HG03378 (cell line): ENCODE results near the gene CLEC16A.

Experiments used
- ATAC-seq: cut with Tn5 transposase; IDR thresholded peaks from one replicate; pipeline ENCODE4 v1.9.1; 2021; ENCODE audit warnings: mild to moderate bottlenecking, moderate library complexity; ENCODE audit not compliant: unreplicated experiment

CLEC16A gene

GRCh38 chr16:11075163-11075562 is 130.8 kb downstream of the CLEC16A start:
- ATAC-seq, result no peak

- ATAC-seq, result peak; percentile 67
Measured at GRCh38 chr16:11076259-11077018, 132.1 kb downstream of the CLEC16A start.

GRCh38 chr16:11078812-11079459 is 134.6 kb downstream of the CLEC16A start:
- no peak for ATAC-seq

GRCh38 chr16:11079652-11080187 is 135.4 kb downstream of the CLEC16A start:
- ATAC-seq, result no peak

- ATAC-seq, result no peak
Measured at GRCh38 chr16:11080327-11080967, 136.1 kb downstream of the CLEC16A start.

- no peak for ATAC-seq
Measured at GRCh38 chr16:11080999-11081630, 136.8 kb downstream of the CLEC16A start.

GRCh38 chr16:11082108-11082859 is 137.9 kb downstream of the CLEC16A start:
- no peak for ATAC-seq

DNA sequence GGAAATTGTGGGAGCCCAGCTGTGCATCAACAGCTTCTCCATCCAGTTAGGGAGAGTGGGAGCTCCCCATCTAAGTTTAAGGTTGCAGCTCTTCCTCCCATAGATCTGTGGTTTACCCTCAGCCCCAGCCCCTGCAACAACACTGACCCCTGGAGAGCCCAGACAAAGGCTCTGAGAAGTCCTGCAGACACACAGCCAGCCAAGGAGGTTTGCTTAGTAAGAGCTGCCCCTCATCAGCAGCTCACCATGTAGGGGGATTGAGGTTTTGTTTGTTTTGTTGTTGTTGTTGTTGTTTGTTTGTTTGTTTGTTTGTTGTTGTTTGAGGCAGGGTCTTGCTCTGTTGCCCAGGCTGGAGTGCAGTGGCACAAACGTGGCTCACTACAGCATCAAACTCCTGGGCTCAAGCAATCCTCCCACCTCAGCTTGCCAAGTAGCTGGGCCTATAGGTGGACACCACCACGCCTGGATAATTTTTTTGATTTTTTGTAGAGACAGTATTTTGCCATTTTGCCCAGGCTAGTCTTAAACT is 138.6 kb downstream of the CLEC16A start:
- ATAC-seq, result no peak

- ATAC-seq, result no peak
Measured at GRCh38 chr16:11084484-11084875, 140.1 kb downstream of the CLEC16A start.

- ATAC-seq, result no peak
Measured at GRCh38 chr16:11084876-11085485, 140.6 kb downstream of the CLEC16A start.

DNA sequence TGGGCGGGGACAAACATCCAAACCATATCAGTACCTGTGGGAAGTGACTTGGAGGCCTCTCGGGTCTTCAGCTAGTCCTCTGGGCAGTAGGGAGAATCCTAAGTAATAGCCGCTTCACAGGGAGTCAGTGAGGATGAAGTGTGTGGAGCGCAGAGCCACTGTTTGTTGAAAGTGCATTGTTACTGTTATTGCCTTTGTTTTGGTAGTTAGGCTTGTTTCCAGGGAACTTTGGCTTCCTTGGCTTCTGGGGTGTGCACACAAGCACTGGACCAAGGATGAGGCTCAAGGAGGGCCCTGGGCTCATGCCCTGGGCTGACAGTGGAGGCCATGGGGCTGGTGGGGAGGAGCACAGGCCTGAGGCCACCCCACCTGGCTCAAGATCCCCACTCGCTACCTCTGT is 141.6 kb downstream of the CLEC16A start:
- no peak for ATAC-seq

GRCh38 chr16:11087691-11088073 is 143.3 kb downstream of the CLEC16A start:
- no peak for ATAC-seq

GRCh38 chr16:11088074-11088730 is 143.8 kb downstream of the CLEC16A start:
- ATAC-seq, result no peak

- ATAC-seq, result no peak
Measured at GRCh38 chr16:11088831-11089230, 144.5 kb downstream of the CLEC16A start.

DNA sequence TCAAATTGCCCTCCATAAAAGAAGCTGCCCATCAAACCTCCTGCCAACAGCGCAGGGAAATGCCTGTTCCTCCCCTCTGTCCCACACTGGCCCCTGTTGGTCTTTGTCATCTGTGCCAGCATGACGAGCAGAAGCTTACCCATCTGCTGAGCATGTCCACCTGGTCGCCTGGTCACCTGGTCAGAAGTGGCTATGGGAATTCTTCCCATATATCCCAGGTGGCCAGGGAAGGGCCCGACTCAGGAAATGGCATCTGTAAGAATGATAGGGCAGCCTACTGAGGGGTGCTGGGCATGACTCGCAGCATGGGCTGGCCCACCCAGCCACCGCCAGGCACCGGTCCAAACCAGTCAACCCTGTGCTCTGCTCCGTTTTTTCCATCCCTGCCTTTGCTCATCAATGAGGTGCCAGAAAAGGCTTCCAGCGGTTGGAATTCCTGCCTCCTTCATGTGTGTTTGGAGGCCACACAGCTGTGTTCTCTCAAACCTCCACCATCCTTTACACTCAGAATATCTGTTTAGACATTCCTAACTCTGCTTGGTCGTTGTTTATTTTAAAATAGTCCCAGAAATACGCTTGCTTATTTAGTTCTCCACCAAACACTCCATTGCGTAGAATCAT is 145.2 kb downstream of the CLEC16A start:
- no peak for ATAC-seq

- ATAC-seq, result no peak
Measured at GRCh38 chr16:11090232-11090631, 145.9 kb downstream of the CLEC16A start.

DNA sequence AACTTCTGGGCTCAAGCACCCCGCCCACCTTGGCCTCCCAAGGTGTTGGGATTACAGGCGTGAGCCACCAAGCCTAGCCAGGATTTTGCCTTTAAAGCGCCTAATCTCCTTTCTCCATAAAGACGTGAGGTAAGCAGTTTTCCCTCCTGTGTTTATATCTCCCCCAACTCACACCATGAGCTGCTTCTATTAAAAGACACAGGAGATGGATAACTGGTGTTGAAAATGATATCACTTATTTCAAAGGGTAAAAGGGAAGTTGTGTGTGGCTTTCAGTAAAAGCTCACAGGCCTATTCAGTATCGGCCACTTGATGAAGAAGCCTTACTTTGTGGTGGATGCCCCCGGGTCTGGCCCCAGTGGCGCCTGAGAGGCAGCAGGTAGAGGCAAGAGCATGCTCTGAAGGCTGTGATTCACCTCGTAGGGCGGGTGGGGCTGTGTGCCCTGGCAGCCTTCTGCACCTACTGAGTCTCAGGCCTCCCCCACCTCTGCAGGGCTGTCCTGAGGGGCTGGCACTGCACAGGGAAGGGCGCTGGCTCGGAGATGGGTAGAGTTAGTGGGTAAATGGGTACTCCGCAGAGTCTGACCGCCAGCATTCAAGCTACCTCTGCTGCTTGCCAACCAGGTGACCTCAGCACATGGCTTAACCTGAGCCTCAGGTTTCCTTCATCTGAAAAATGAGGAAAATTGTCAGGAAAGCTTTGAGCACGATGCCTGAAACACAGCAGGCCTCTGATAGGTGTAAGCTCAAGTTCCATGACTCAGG is 146.8 kb downstream of the CLEC16A start:
- ATAC-seq, result no peak
